PC-9 (cell line): ENCODE data around the gene DNAJC16. TPM values are rescaled to one million over a fixed set of nuclear protein-coding genes. Genes with fewer than 3 reads are reported as not detected.

Experiments used
- BruUV-seq: library from RNA; stranded (reverse); fragments of 400-500 nt; replicated peaks from 2 replicates; lab custom pipeline; 2021; lab: Mats Ljungman, UMichigan
- CTCF ChIA-PET: fragments of 300-600 bp; sonication (Branson Sonifier 250); formaldehyde crosslinking; loops from one replicate; lab custom pipeline; 2022; ENCODE audit warnings: antibody characterized with exemption; lab: Charles Lee
- POLR2A ChIA-PET: fragments of 300-600 bp; sonication (Branson Sonifier 250); formaldehyde crosslinking; loops from one replicate; lab custom pipeline; 2022; ENCODE audit warnings: antibody characterized with exemption; ENCODE audit not compliant: unreplicated experiment; lab: Charles Lee
- DNase-seq, 2 experiments: peaks; one replicate each; pipeline versions ENCODE4 v3.0.0 to v3.0.0-alpha.2; 2015 to 2022; ENCODE audit warnings: mixed read lengths in 1 of 2
- H2AFZ ChIP-seq: fragments of 200-600 bp; sonication (generic); 2 replicates; pipeline ENCODE4 v1.8.1; 2017; ENCODE audit warnings: antibody characterized with exemption
- H3F3A ChIP-seq: fragments of 200-600 bp; sonication (generic); 2 replicates; pipeline ENCODE4 v1.8.1; 2017; ENCODE audit warnings: antibody characterized with exemption, mild to moderate bottlenecking, low read depth; ENCODE audit not compliant: insufficient read depth
- H3K27ac ChIP-seq: fragments of 200-600 bp; sonication (generic); 2 replicates; pipeline ENCODE4 v1.6.1; 2016; ENCODE audit warnings: mixed run types
- H3K27me3 ChIP-seq: fragments of 200-600 bp; sonication (generic); 2 replicates; pipeline ENCODE4 v1.6.1; 2016; ENCODE audit warnings: low read depth, mixed run types; ENCODE audit not compliant: insufficient read depth
- H3K36me3 ChIP-seq: fragments of 200-600 bp; sonication (generic); 2 replicates; pipeline ENCODE4 v1.6.1; 2016; ENCODE audit warnings: low read depth, mixed run types
- H3K4me1 ChIP-seq: fragments of 200-600 bp; sonication (generic); replicated peaks from 2 replicates; pipeline ENCODE4 v1.6.1; 2016; ENCODE audit warnings: mixed run types; ENCODE audit not compliant: insufficient read depth
- H3K4me2 ChIP-seq: fragments of 200-600 bp; sonication (generic); 2 replicates; pipeline ENCODE4 v1.6.1; 2017; ENCODE audit warnings: mixed run types
- H3K4me3 ChIP-seq: fragments of 200-600 bp; sonication (generic); 2 replicates; pipeline ENCODE4 v1.6.1; 2016; ENCODE audit warnings: mixed run types
- H3K79me2 ChIP-seq: fragments of 200-600 bp; sonication (generic); 2 replicates; pipeline ENCODE4 v1.6.1; 2017; ENCODE audit warnings: low read depth, mixed run types
- H3K9me2 ChIP-seq: fragments of 200-600 bp; sonication (generic); 2 replicates; pipeline ENCODE4 v1.8.1; 2017; ENCODE audit warnings: mild to moderate bottlenecking; ENCODE audit not compliant: insufficient read depth
- H3K9me3 ChIP-seq: fragments of 200-600 bp; sonication (generic); 2 replicates; pipeline ENCODE4 v1.8.1; 2016; ENCODE audit warnings: low read depth; ENCODE audit not compliant: insufficient read depth
- H4K20me1 ChIP-seq: fragments of 200-600 bp; sonication (generic); 2 replicates; pipeline ENCODE4 v1.8.1; 2017; ENCODE audit not compliant: insufficient read depth
- EZH2 ChIP-seq: fragments of 200-600 bp; sonication (generic); IDR thresholded peaks from 2 replicates; pipeline ENCODE4 v1.8.0; 2017; ENCODE audit warnings: antibody characterized with exemption, low read depth
- intact Hi-C: fragments of 100-400 bp; cut with micrococcal nuclease; formaldehyde crosslinking; loops from one replicate; pipeline ENCODE4 v1.10.0; 2022; ENCODE audit not compliant: unreplicated experiment
- total RNA-seq: library from RNA; stranded (reverse); gene quantifications from 2 replicates; pipeline ENCODE4 v1.2.3, GENCODE V29; 2021
- TF ChIP-seq, protein P1 (sequence below): fragments of 200-600 bp; sonication (generic); conservative IDR thresholded peaks from 2 replicates; pipeline ENCODE4 v1.6.1; 2017; ENCODE audit warnings: mixed run types, antibody characterized with exemption, mild to moderate bottlenecking, moderate library complexity

Gene DNAJC16
- total RNA-seq, 1 experiment from 2014 or later, result 18.8 TPM

DNA sequence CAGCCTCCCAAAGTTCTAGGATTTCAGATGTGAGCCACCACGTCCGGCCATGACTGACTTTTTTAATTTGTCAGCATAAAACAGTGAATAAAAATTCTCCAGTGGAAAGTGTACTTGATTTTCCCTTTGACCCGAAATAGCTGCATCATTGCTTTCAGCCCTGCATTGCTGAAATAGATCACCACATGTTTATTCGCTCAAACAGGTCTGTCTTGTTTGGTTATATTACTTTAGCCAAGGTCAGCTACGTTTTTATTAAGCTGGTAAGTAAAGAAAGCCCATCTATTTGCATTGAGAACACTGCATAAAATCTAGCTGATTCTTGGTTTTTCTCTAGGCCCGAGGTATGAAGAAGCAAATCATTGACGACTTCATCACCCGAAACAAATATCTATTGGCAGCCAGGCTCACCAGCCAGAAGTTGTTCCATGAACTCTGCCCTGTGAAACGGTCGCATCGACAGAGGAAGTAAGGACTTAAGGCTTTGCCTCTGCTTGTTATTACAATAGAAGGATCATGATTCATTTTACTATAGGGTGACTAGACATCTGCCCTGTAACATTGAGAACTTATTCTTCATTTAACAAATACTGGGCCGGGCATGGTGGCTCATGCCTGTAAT, 32.7 kb downstream of the DNAJC16 start:
- Histone ChIP-seq H3K9me3 (no peaks in the 10 kb centered on the region), H3K9me2 (no peaks in the 10 kb centered on the region), H4K20me1 (no peaks in the 10 kb centered on the region), H3K4me1 (peaks cover 36% of the 10 kb centered on the region), H3K27me3 (no peaks in the 10 kb centered on the region), H2AFZ (peak overlapping the region; percentile 75; the same call in 1 of the 2 replicates), H3K36me3 (no peaks in the 10 kb centered on the region), H3K27ac (peak overlapping the region; percentile 99), H3F3A (peaks cover 39% of the 10 kb centered on the region), H3K4me2 (peak overlapping the region; percentile 79), H3K79me2 (no peaks in the 10 kb centered on the region), H3K4me3 (peak overlapping the region; percentile 41; the same call in 1 of the 2 replicates)
- POLR2A ChIA-PET, result interaction anchor here (0.6 kb wide), 1 partner anchor 32 kb away, joined by 3 read pairs; the partner anchor contains the start of gene DNAJC16
- BruUV-seq, result no TSS peak
- no peak for TF ChIP-seq EZH2
- TF ChIP-seq, protein P1, sequence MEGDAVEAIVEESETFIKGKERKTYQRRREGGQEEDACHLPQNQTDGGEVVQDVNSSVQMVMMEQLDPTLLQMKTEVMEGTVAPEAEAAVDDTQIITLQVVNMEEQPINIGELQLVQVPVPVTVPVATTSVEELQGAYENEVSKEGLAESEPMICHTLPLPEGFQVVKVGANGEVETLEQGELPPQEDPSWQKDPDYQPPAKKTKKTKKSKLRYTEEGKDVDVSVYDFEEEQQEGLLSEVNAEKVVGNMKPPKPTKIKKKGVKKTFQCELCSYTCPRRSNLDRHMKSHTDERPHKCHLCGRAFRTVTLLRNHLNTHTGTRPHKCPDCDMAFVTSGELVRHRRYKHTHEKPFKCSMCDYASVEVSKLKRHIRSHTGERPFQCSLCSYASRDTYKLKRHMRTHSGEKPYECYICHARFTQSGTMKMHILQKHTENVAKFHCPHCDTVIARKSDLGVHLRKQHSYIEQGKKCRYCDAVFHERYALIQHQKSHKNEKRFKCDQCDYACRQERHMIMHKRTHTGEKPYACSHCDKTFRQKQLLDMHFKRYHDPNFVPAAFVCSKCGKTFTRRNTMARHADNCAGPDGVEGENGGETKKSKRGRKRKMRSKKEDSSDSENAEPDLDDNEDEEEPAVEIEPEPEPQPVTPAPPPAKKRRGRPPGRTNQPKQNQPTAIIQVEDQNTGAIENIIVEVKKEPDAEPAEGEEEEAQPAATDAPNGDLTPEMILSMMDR, result no peak
- CTCF ChIA-PET, result no interaction called here
- DNase-seq, result peak; percentile 44 to 89
- intact Hi-C loops, result loop anchor here (1.0 to 2.0 kb wide), 2 partner anchors 32 to 58 kb away; partner anchors contain the start of genes DDI2 and DNAJC16

DNA sequence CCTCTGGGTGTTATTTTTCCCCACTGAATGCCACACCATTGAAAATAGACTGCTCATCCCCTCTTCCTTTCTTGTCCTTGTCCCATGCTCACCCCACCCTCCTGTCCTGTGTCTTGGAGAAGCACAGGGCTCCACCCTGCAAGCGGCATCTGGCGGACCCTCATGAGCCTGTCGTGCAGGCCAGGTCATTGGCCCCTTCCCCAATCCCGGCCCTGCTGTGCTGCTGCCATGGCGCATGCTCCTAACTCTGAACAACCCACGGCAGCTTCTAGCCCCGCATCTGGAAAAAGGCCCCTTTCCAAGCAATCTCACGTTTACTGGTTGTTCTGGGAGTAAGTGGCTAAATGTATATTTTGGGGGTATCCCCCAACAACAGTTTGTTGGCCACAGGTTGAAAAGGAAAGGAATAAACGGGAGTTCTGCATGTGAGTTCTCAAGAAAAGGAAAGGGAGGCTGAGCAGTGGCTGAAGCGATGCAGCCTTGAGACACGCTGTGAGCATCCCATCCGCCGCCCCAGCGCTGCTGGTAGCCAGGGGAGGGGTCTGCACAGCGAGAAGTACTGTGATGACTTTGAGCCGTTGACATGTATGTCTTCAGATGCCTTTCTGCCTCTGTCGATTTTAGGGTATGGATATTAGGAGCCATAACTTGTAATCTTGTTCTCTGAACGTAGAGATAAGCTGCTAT, 41.9 kb downstream of the DNAJC16 start:
- TF ChIP-seq, protein P1, result no peak
- no peak for TF ChIP-seq EZH2
- no peak for DNase-seq
- no peak overlapping the region for H3K27ac ChIP-seq
- H3K27me3 ChIP-seq, result no peaks in the 10 kb centered on the region
- ChIA-PET CTCF (no interaction called here), POLR2A (no interaction called here)
- no peak overlapping the region for H3K4me2 ChIP-seq
- intact Hi-C loops, result no loop called here
- no peaks in the 10 kb centered on the region for H3F3A ChIP-seq
- H2AFZ ChIP-seq, result no peak overlapping the region
- no peak overlapping the region for H3K4me3 ChIP-seq
- no peaks in the 10 kb centered on the region for H4K20me1 ChIP-seq
- H3K9me3 ChIP-seq, result no peaks in the 10 kb centered on the region
- no peaks in the 10 kb centered on the region for H3K9me2 ChIP-seq
- BruUV-seq, result no TSS peak
- H3K36me3 ChIP-seq, result no peaks in the 10 kb centered on the region
- no peaks in the 10 kb centered on the region for H3K4me1 ChIP-seq
- no peaks in the 10 kb centered on the region for H3K79me2 ChIP-seq

DNA sequence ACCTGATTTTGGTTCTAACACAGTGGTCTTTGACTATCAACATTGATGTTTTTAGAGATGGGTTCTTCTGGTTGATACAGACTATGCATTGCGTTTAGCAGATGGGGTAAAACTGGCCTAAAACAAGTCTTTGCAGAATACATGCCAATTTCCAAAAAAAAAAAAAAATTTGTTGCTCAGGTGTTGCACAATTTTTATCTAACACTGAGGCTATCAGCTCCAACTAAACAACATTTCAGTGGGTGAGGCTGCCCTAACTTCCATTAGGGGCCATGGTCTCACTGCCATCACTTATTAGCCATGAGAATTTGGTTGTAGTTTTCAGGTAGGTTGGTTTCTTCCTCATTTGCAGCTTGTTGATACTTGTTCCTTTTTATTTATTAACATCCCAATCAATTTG, 44.2 kb downstream of the DNAJC16 start:
- Histone ChIP-seq H3K9me3 (no peaks in the 10 kb centered on the region), H3K27me3 (no peaks in the 10 kb centered on the region), H3K4me2 (no peak overlapping the region), H3K36me3 (no peaks in the 10 kb centered on the region), H3K27ac (no peak overlapping the region), H2AFZ (no peak overlapping the region), H3K4me1 (no peaks in the 10 kb centered on the region), H3K4me3 (no peak overlapping the region), H3F3A (no peaks in the 10 kb centered on the region), H3K79me2 (no peaks in the 10 kb centered on the region), H3K9me2 (no peaks in the 10 kb centered on the region), H4K20me1 (no peaks in the 10 kb centered on the region)
- ChIA-PET CTCF (no interaction called here), POLR2A (interaction anchor here (0.6 kb wide), 1 partner anchor 15 kb away, joined by 9 read pairs; no protein-coding TSS in a partner anchor)
- TF ChIP-seq EZH2, result no peak
- TF ChIP-seq, protein P1, result no peak
- intact Hi-C loops, result no loop called here
- no peak for DNase-seq
- no TSS peak for BruUV-seq
